ENCODE data around the gene ATP8A2.

Gene ATP8A2

GRCh38 chr13:25827831-25828465 lies 456.2 kb downstream of the ATP8A2 start:
- no peak for DNase-seq

- DNase-seq, result no peak
Observed at GRCh38 chr13:25833761-25834160, 462.0 kb downstream of the ATP8A2 start.

GRCh38 chr13:25836574-25837336 lies 465.0 kb downstream of the ATP8A2 start:
- no peak for DNase-seq

DNA sequence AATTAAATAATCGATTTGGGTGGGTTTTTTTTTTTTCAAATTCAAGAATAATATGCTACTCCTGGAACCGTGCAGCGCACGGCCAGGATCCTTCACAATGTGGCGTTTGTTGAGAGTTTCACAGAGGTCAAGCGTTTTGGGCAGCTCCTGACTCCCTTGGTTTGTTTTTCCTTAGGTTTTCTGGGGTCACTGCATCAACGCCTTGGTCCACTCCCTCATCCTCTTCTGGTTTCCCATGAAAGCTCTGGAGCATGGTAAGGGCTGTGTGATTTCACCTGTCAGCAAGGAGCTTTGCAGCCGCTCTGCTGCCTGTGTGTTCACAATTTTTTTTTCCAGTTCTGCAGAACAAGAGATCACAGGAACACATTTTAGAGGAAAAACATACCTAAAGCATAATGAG lies 467.6 kb downstream of the ATP8A2 start:
- DNase-seq, result no peak

- no peak for DNase-seq
Observed at GRCh38 chr13:25840261-25840660, 468.5 kb downstream of the ATP8A2 start.

DNA sequence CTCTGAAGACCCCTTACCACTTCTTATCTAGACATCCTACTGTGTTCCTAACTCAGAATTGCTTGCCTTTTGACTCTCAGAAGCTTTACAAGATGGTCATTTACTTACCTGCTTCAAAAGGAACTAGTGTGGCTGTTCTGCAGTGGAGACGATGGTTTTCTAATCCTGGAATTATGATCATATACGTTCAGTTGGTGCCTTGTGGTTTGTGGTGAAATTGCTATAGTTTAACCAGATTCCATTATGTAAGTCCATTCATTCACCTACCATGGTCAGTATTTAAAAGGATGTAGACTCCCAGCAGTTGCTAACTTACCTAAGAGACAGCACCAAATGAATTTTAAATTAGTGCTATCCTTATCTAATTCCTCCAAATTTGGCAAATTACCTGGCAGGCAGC lies 469.2 kb downstream of the ATP8A2 start:
- no peak for DNase-seq

GRCh38 chr13:25843692-25844091 lies 471.9 kb downstream of the ATP8A2 start:
- no peak for DNase-seq

GRCh38 chr13:25844559-25845434 lies 473.0 kb downstream of the ATP8A2 start:
- DNase-seq, result no peak

GRCh38 chr13:25846222-25846984 lies 474.6 kb downstream of the ATP8A2 start:
- no peak for DNase-seq

DNA sequence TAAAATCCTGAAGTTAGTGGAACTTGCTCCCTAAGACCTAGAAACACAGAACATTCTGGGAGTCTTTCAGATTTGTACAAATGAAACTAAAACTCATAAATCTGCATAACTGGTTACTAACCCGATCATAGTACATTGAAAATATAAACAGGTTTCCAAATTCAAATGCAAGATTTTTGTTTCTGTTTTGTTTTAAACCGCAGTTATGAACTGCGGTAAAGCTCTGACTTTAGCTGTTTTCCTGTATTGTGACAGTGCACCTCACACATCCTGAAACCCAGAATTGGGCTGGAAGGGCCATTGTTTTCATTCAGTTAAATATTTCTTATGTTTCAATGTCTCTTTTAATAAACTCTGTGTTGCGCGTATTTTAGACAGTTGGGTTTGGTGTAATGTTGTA lies 475.4 kb downstream of the ATP8A2 start:
- DNase-seq, result peak; percentile 15

DNA sequence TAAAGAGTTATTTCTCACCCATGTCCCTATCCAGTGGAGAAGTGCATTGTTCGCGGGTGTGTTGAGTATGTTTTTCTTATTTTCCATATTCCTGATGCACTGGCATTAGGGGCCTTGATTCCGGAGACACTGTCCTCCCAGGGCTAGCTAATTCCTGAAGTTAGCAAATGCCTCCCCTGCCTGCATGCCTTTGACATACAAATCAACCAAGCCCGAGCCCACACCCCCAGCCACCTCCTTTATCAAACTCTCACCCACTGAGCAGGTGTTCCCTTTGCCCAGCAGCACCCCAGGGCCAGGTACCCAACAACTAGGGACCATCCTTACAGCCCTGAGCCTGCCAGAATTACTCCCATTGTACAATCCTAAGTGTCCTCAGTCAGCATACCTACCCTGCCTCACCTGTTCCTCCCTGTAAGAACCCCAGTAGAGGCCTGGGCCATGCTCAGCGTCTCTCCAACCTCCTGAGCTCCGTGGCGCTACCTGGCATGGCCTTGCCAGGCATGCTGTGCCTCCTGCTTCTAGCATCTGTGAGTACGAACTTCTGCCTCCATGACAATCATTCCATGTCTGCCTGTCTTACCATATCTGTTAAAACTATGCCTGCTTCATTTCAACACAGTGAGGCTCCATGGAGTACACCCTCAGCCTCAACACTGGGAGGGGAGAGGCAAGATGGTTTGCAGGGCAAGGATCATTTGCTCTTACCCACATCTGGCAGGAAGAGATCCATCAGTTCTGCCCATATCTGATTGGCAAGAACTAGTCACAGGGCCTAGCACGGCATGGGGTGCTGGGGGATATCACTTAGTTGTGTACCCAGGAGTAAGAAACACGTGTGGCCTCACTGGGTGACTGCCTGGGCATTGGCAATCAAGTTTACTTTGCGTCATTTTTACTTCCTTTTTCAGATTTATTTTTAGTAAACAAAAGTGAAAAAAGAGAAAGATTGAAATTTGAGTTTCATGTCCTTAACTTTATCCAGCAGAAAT lies 476.2 kb downstream of the ATP8A2 start:
- DNase-seq, result no peak

DNA sequence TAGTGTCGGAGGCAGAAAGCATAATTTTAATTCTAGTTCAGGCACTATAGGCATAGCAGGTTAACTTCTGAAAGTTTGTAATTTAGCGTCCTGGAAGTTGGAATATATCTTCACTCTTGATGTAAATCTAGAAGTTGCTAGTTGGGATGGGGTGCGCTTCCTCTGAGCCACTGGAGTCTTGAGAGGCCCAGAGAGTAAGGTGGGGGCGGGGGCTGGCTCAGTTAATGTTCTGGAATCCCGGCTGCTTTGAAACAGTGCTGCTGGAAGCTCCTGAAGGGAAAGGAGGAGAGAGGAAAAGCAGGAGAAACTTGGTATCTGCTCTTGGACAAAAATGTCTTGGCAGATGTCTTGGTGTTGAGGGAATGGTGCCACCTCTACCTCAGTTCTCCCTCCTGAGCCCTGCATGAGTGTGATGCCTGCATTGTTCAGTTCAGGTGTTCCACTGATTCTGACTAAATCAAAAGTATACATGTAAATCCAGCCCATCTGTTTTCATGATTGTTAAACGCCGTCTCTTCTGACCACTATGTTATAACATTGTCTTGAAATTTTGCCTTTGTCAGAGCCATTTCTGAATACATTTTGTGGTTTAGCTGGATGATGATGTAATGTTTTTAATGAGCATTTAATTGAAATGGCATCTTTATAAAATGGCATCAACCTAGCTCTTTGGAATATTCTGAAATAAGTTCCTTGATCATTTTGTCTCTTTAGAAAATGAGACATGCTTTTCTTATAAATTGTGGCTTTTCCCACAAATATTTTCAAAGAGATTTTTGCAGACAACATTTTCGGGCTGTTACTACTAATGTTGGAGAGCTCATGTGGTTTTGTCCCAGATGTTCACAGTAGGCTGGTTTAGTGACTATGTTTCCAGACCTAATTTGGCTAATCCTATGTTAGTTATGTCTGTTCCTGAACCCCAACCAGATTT lies 477.3 kb downstream of the ATP8A2 start:
- no peak for DNase-seq

GRCh38 chr13:25857830-25858229 lies 486.1 kb downstream of the ATP8A2 start:
- DNase-seq, result no peak

- no peak for DNase-seq
Observed at GRCh38 chr13:25859528-25859927, 487.8 kb downstream of the ATP8A2 start.

GRCh38 chr13:25860265-25860664 lies 488.5 kb downstream of the ATP8A2 start:
- no peak for DNase-seq

DNA sequence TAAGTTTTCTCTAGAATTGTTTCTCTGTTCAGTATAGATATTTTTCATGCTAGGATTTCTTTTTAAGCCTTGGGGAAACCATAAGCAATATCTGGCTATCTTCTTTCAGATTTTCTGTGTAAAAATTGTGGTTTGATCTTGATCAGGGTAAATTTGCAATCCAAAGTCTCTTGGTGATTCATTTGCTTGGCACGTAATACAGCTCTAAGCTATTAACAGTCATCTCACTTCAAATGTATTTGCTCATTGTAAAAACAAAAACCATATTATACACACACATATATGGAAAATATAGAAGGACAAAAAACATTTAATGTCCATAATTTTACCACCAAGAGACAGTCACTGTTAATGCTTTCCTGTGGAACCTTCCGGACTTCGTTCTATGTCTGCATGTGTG lies 489.1 kb downstream of the ATP8A2 start:
- DNase-seq, result no peak

DNA sequence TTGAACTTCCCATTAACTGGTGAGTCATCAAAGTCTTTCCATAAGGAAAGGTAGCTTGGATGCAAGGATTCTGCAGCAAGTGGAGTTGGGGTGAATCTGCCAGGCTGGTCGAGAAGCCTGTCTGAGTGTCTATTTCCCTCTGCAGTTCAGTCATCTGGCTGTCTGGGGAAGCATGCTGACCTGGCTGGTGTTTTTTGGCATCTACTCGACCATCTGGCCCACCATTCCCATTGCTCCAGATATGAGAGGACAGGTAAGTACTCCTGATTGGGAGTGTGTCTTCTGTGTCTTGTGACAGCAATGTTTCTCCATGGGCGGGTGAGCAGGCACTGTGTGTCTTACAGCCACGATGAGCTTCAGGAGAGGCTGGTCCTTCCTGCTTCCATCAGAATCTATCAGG lies 490.4 kb downstream of the ATP8A2 start:
- DNase-seq, result no peak

- DNase-seq, result no peak
Observed at GRCh38 chr13:25864116-25864515, 492.3 kb downstream of the ATP8A2 start.

GRCh38 chr13:25864936-25865335 lies 493.2 kb downstream of the ATP8A2 start:
- no peak for DNase-seq

DNA sequence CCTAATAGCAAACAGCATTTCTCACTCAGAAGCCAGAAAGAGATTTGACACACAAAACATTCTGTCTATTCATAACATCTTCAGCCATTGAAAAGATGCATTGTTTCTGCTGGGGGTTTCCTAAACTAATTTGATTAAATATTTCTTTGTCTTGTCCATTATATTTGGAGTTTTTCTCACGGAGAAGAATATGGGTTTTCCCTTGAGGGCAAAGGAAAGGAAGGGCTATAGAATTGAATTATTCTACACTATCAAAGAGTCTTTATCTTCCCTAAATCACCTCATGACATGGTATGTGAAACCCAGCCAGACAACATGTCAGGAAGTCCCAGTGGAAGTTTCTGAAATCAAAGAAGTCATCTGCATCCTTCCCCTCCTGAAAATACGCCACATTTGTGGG lies 493.6 kb downstream of the ATP8A2 start:
- DNase-seq, result no peak

All from CD4-positive, alpha-beta T cell treated with Interleukin-6 for 4 hours (primary cell).